ENCODE results near the gene ANTXR1. TPM values are rescaled to one million over a fixed set of nuclear protein-coding genes. Genes with fewer than 3 reads are reported as not detected.

The ANTXR1 gene
- total RNA-seq, 1 donor from 2014 or later, result 73.4 TPM

GRCh38 chr2:68971591-68972231, 41.3 kb upstream of the ANTXR1 start:
- no peak for DNase-seq (ENCODE audit: low spot score, unreplicated experiment)
- Mint-ChIP-seq H3K9me3 (ENCODE audit: low read depth) (no peaks in the 10 kb centered on the region), H3K27me3 (peaks cover 11% of the 10 kb centered on the region), H3K27ac (no peak overlapping the region), H3K4me1 (ENCODE audit: low read depth) (peaks cover 4% of the 10 kb centered on the region), H3K4me3 (ENCODE audit: low read depth) (no peak overlapping the region), H3K36me3 (ENCODE audit: insufficient read depth) (no peaks in the 10 kb centered on the region)
- TF ChIP-seq CTCF (IDR thresholded peaks at IDR 0.05; ENCODE audit: unreplicated experiment), result no peak

- no peak for TF ChIP-seq CTCF (IDR thresholded peaks at IDR 0.05; ENCODE audit: unreplicated experiment)
- no peak for DNase-seq (ENCODE audit: low spot score, unreplicated experiment)
- H3K27ac Mint-ChIP-seq, result no peak within 1 kb of the TSS
- H3K4me3 Mint-ChIP-seq (ENCODE audit: low read depth), result no peak within 1 kb of the TSS
- peaks cover 6% of the 10 kb centered on the region for H3K27me3 Mint-ChIP-seq
- peaks cover 4% of the 10 kb centered on the region for H3K4me1 Mint-ChIP-seq (ENCODE audit: low read depth)
- H3K36me3 Mint-ChIP-seq (ENCODE audit: insufficient read depth), result no peaks in the 10 kb centered on the region
- no peaks in the 10 kb centered on the region for H3K9me3 Mint-ChIP-seq (ENCODE audit: low read depth)
Measured at GRCh38 chr2:68974251-68974650, 38.7 kb upstream of the ANTXR1 start, which contains the start of gene GKN1. Gene GKN1, plus strand, starts transcription at chr2:68974636. Its CDS starts 42 bp downstream, at chr2:68974678.

- no peak overlapping the region for H3K27ac Mint-ChIP-seq
- DNase-seq (ENCODE audit: low spot score, unreplicated experiment), result no peak
- H3K27me3 Mint-ChIP-seq, result peaks cover 9% of the 10 kb centered on the region
- TF ChIP-seq CTCF (IDR thresholded peaks at IDR 0.05; ENCODE audit: unreplicated experiment), result no peak
- H3K4me3 Mint-ChIP-seq (ENCODE audit: low read depth), result no peak overlapping the region
- H3K4me1 Mint-ChIP-seq (ENCODE audit: low read depth), result peaks cover 4% of the 10 kb centered on the region
- H3K9me3 Mint-ChIP-seq (ENCODE audit: low read depth), result no peaks in the 10 kb centered on the region
- H3K36me3 Mint-ChIP-seq (ENCODE audit: insufficient read depth), result no peaks in the 10 kb centered on the region
Measured at GRCh38 chr2:68974946-68975665, 37.9 kb upstream of the ANTXR1 start.

- H3K27ac Mint-ChIP-seq, result no peak overlapping the region
- H3K36me3 Mint-ChIP-seq (ENCODE audit: insufficient read depth), result no peaks in the 10 kb centered on the region
- TF ChIP-seq CTCF (IDR thresholded peaks at IDR 0.05; ENCODE audit: unreplicated experiment), result no peak
Measured at GRCh38 chr2:68975844-68976243, 37.1 kb upstream of the ANTXR1 start.

GRCh38 chr2:68977453-68977852, 35.5 kb upstream of the ANTXR1 start:
- no peak overlapping the region for H3K27ac Mint-ChIP-seq
- no peaks in the 10 kb centered on the region for H3K36me3 Mint-ChIP-seq (ENCODE audit: insufficient read depth)
- H3K9me3 Mint-ChIP-seq (ENCODE audit: low read depth), result no peaks in the 10 kb centered on the region
- H3K4me3 Mint-ChIP-seq (ENCODE audit: low read depth), result no peak overlapping the region
- DNase-seq (ENCODE audit: low spot score, unreplicated experiment), result no peak
- no peaks in the 10 kb centered on the region for H3K4me1 Mint-ChIP-seq (ENCODE audit: low read depth)
- TF ChIP-seq CTCF (IDR thresholded peaks at IDR 0.05; ENCODE audit: unreplicated experiment), result no peak
- H3K27me3 Mint-ChIP-seq, result peaks cover 12% of the 10 kb centered on the region

More at GRCh38 chr2:68975844-68976243, 37.1 kb upstream of the ANTXR1 start:
- Mint-ChIP-seq H3K27me3 (peaks cover 9% of the 10 kb centered on the region), H3K9me3 (ENCODE audit: low read depth) (no peaks in the 10 kb centered on the region), H3K4me3 (ENCODE audit: low read depth) (no peak overlapping the region), H3K4me1 (ENCODE audit: low read depth) (peaks cover 4% of the 10 kb centered on the region)
- no peak for DNase-seq (ENCODE audit: low spot score, unreplicated experiment)

All from progenitor cell of endocrine pancreas (in vitro differentiated cells).